ENCODE measurements around the gene S100PBP.

DNA sequence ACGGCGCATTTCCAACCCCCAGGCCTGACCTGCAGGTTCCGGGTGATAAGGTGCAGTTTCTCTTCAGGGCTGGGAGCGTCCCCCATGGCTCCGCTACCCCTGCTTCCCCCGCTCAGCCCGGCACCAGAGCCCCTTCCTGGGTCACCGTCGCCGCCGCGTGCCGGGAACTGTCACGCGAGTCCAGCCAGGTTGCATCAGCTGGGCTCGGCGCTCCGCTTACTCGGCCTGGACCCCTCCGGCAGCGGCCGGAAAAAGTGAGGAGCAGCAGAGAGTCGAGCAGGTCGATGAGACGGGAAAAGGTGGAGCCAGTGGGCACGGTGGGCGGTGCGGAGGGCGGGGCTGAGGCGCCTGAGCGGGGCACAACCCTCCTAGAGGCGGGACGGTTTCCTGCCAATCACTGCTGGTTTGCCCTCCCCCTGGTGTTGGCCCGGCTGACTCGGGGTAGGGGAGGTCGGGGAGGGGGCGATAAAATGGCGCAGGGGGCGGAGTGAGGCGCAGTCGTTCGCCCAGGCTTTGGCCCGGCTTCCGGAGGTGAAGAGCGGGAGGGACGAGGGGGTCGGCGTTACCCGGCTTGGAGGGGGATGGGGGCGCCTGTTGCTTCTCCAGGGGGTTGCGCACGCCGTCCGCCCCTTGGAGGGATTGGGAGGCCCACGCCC lies at the start of gene S100PBP, which contains the start of gene YARS1:
- TF ChIP-seq, protein P1, sequence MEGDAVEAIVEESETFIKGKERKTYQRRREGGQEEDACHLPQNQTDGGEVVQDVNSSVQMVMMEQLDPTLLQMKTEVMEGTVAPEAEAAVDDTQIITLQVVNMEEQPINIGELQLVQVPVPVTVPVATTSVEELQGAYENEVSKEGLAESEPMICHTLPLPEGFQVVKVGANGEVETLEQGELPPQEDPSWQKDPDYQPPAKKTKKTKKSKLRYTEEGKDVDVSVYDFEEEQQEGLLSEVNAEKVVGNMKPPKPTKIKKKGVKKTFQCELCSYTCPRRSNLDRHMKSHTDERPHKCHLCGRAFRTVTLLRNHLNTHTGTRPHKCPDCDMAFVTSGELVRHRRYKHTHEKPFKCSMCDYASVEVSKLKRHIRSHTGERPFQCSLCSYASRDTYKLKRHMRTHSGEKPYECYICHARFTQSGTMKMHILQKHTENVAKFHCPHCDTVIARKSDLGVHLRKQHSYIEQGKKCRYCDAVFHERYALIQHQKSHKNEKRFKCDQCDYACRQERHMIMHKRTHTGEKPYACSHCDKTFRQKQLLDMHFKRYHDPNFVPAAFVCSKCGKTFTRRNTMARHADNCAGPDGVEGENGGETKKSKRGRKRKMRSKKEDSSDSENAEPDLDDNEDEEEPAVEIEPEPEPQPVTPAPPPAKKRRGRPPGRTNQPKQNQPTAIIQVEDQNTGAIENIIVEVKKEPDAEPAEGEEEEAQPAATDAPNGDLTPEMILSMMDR (IDR thresholded peaks at IDR 0.05) = peak in 1 of 3 donors; percentile 61
- peak in 1 of 2 donors; percentile 5 for TF ChIP-seq POLR2A (IDR thresholded peaks at IDR 0.05)
